ENCODE data around the gene HCST. TPM values are rescaled to one million over a fixed set of nuclear protein-coding genes. Genes with fewer than 3 reads are reported as not detected.

The HCST gene, protein sequence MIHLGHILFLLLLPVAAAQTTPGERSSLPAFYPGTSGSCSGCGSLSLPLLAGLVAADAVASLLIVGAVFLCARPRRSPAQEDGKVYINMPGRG
- 0.81 and 2.7 TPM in 2 replicates for total RNA-seq (ENCODE audit: low replicate concordance)

DNA sequence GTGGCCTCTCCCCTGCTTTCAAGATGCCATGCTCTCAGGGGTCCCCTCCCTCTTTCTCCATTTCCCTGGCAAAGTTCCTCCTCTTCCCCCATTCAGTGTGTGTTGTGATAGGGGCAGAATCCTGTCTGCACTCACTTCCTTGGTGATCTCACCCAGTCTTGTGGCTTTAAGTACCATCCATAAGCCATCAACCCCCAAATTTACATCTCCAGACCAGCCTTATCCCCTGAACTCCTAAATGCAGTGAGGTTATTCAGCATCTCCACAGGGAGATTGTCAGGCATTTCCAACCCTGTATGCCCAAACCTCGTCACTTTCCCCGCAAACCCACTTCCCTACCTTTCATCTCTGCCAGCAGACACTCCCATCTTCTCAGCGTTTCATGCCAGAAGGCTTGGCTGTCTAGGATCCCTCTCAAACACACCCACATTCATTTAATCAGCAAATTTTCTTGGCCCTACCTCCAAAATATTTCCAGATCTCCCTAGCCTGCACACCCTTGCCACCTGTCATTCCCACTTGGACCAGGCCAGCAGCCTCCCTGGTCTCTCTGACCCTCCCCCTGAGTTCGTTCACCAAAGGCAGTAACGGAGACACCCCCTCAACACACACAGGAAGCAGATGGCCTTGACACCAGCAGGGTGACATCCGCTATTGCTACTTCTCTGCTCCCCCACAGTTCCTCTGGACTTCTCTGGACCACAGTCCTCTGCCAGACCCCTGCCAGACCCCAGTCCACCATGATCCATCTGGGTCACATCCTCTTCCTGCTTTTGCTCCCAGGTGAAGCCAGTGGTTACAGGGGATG is at the start of gene HCST:
Gene HCST (plus strand): TSS at position 676 of the 808 bp plus-strand sequence. CDS start 65 bp downstream, at position 741.
- no peak within 1 kb of the TSS for H3K4me3 ChIP-seq (ENCODE audit: low read depth, low read length)
- DNase-seq (ENCODE audit: low read depth) = peak; percentile 65

DNA sequence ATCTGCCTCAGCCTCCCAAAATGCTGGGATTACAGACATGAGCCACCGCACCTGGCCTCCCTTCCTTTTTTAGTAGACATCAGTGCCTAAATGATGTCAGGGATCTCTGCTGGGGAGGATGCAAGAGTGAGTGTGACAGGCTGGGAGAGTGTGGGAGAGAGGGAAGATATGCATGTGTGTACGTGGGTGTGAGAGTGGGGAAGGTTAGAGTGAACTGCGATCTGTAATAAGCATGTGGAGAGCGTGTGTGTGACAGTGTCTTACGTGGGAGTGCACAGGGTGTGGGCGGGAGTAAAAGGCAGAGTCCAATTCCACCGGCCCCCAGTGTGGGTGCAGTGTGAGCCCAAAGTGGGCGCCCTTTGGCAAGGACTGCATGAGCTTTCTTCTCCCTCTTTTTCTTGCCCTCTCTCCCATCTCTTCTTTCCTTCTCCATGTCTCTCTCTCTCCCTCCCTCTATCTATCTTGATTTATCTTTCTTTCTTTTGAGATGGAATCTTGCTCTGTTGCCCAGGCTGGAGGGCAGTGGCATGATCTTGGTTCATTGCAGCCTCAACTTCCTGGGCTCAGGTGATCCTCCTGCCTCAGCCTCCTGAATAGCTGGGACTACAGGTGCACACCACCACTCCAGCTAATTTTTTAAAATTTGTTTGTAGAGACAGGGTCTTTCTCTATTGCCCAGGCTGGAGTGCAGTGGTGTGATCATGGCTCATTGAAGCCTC is 49.1 kb upstream of the HCST start:
- no peak for DNase-seq (ENCODE audit: low read depth)
- TF ChIP-seq, protein P1, sequence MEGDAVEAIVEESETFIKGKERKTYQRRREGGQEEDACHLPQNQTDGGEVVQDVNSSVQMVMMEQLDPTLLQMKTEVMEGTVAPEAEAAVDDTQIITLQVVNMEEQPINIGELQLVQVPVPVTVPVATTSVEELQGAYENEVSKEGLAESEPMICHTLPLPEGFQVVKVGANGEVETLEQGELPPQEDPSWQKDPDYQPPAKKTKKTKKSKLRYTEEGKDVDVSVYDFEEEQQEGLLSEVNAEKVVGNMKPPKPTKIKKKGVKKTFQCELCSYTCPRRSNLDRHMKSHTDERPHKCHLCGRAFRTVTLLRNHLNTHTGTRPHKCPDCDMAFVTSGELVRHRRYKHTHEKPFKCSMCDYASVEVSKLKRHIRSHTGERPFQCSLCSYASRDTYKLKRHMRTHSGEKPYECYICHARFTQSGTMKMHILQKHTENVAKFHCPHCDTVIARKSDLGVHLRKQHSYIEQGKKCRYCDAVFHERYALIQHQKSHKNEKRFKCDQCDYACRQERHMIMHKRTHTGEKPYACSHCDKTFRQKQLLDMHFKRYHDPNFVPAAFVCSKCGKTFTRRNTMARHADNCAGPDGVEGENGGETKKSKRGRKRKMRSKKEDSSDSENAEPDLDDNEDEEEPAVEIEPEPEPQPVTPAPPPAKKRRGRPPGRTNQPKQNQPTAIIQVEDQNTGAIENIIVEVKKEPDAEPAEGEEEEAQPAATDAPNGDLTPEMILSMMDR (IDR thresholded peaks at IDR 0.05; ENCODE audit: insufficient read depth, low read length) = no peak
- no peak overlapping the region for H3K4me3 ChIP-seq (ENCODE audit: low read depth, low read length)

More for the DNA sequence above, at the start of gene HCST:
- TF ChIP-seq, protein P1 (IDR thresholded peaks at IDR 0.05; ENCODE audit: insufficient read depth, low read length) = no peak

DNA sequence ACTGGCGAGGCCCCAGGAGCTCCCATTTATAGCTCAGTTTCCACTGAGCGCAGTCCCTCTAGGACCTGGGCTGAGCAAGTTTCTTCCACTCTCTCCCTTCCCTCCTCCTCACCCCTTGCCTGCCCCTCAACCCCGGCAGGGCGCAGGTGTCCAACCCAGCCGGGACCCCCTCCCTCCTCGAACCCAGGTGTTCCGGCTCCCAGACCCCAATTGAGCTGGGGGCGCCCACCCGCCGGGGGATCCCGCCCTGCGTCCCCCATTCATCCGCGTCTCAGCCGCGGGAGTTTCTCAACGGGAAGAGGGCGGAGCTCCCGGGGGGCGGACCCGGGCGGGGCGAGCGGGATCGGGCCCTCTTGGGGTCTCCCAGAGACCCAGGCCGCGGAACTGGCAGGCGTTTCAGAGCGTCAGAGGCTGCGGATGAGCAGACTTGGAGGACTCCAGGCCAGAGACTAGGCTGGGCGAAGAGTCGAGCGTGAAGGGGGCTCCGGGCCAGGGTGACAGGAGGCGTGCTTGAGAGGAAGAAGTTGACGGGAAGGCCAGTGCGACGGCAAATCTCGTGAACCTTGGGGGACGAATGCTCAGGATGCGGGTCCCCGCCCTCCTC is 45.7 kb upstream of the HCST start, which contains the start of gene KIRREL2:
Gene KIRREL2 (plus strand): TSS at position 366 of the 604 bp plus-strand sequence. CDS start 209 bp downstream, at position 575.
- DNase-seq (ENCODE audit: low read depth) = no peak
- peak within 1 kb of the TSS; percentile 50 for H3K4me3 ChIP-seq (ENCODE audit: low read depth, low read length)
- TF ChIP-seq, protein P1 (IDR thresholded peaks at IDR 0.05; ENCODE audit: insufficient read depth, low read length) = no peak

DNA sequence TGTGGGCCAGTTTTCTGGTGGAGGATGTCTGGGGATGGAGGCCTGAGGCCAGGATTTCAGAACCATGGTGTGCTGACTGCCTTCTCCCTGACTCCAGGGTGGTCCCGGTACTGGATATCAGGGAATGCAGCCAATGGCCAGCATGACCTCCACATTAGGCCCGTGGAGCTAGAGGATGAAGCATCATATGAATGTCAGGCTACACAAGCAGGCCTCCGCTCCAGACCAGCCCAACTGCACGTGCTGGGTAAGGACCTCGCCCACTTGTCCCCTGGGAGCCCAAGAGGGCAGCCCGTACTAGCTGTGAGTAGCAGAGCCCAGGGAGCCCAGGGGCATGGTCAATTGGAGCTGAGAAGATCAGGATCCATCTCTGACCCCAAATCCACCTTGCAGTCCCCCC is 44.0 kb upstream of the HCST start:
- TF ChIP-seq, protein P1 (IDR thresholded peaks at IDR 0.05; ENCODE audit: insufficient read depth, low read length) = no peak
- no peak for DNase-seq (ENCODE audit: low read depth)
- H3K4me3 ChIP-seq (ENCODE audit: low read depth, low read length) = no peak overlapping the region

DNA sequence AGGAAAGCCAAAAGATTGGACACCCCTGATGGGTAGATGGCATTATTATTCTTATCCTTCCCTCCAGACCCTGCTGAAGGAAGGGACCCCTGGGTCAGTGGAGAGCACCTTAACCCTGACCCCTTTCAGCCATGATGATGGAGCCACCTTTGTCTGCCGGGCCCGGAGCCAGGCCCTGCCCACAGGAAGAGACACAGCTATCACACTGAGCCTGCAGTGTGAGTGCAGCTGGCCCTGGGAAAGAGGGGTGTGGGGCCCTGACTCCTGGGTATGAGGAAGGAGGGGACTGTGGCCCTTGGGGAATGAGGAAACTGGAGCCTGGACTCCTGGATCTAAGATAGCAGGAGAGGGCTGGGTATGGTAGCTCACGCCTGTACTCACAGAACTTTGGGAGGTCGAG is 42.9 kb upstream of the HCST start:
- TF ChIP-seq, protein P1 (IDR thresholded peaks at IDR 0.05; ENCODE audit: insufficient read depth, low read length) = no peak
- no peak overlapping the region for H3K4me3 ChIP-seq (ENCODE audit: low read depth, low read length)
- no peak for DNase-seq (ENCODE audit: low read depth)

DNA sequence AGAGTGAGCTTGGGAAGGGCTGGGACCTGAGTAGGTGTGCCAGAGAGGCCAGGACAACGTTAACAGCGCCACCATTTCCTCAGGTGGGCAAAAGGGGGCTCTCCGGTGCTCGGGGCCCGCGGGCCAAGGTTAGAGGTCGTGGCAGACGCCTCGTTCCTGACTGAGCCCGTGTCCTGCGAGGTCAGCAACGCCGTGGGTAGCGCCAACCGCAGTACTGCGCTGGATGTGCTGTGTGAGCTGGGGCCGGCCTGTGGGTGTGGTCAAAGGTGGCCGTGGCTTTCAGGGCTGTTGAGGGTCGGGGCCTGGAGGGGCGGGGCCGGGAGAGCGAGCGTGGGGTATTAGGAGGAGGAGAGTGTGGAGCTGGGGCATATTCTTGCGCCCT is 41.9 kb upstream of the HCST start:
- TF ChIP-seq, protein P1 (IDR thresholded peaks at IDR 0.05; ENCODE audit: insufficient read depth, low read length) = no peak
- DNase-seq (ENCODE audit: low read depth) = no peak
- H3K4me3 ChIP-seq (ENCODE audit: low read depth, low read length) = no peak overlapping the region
